Central memory CD4-positive, alpha-beta T cell (primary cell): Measurements from ENCODE around the gene PDILT.
"Not testable (repeated sequence)": the region's sequence is repeated elsewhere in the genome, so short reads cannot be mapped to it uniquely, and the experiment has no call there.

Experiments used
- DNase-seq: peaks from one replicate; pipeline ENCODE4 v3.0.0; 2022
- total RNA-seq, 3 experiments: gene quantifications; one replicate each; lab custom pipeline; 2026; lab: John Stamatoyannopoulos, UW

The PDILT gene
- total RNA-seq: 0 reads per million in 3 experiments

- DNase-seq: no peak
Observed at GRCh38 chr16:20404637-20405036, at the start of gene PDILT. TSS of gene PDILT (minus strand) at chr16:20404737. CDS start at chr16:20399300, 5,437 bp downstream.

GRCh38 chr16:20453633-20454032, 49.1 kb upstream of the PDILT start:
- not testable (repeated sequence) for DNase-seq

- DNase-seq: not testable (repeated sequence)
Observed at GRCh38 chr16:20451364-20451763, 46.8 kb upstream of the PDILT start, which contains the start of gene ACSM2A. TSS of gene ACSM2A (plus strand) at chr16:20451521. CDS start at chr16:20460115, 8,594 bp downstream.

GRCh38 chr16:20446652-20447393, 42.3 kb upstream of the PDILT start:
- not testable (repeated sequence) for DNase-seq

GRCh38 chr16:20441859-20442258, 37.3 kb upstream of the PDILT start:
- not testable (repeated sequence) for DNase-seq

- DNase-seq: no peak
Observed at GRCh38 chr16:20441191-20441590, 36.7 kb upstream of the PDILT start.

GRCh38 chr16:20440731-20441130, 36.2 kb upstream of the PDILT start:
- not testable (repeated sequence) for DNase-seq

GRCh38 chr16:20439820-20440231, 35.3 kb upstream of the PDILT start:
- not testable (repeated sequence) for DNase-seq

GRCh38 chr16:20438950-20439349, 34.4 kb upstream of the PDILT start:
- DNase-seq: not testable (repeated sequence)

GRCh38 chr16:20430948-20431347, 26.4 kb upstream of the PDILT start:
- DNase-seq: no peak

GRCh38 chr16:20430480-20430879, 25.9 kb upstream of the PDILT start:
- not testable (repeated sequence) for DNase-seq

- not testable (repeated sequence) for DNase-seq
Observed at GRCh38 chr16:20429499-20429898, 25.0 kb upstream of the PDILT start.

- DNase-seq: not testable (repeated sequence)
Observed at GRCh38 chr16:20427401-20427797, 22.9 kb upstream of the PDILT start.

GRCh38 chr16:20424129-20424866, 19.8 kb upstream of the PDILT start:
- DNase-seq: no peak

- not testable (repeated sequence) for DNase-seq
Observed at GRCh38 chr16:20423772-20424128, 19.2 kb upstream of the PDILT start.

GRCh38 chr16:20421748-20422147, 17.2 kb upstream of the PDILT start:
- not testable (repeated sequence) for DNase-seq

- DNase-seq: not testable (repeated sequence)
Observed at GRCh38 chr16:20419093-20419492, 14.6 kb upstream of the PDILT start.

- no peak for DNase-seq
Observed at GRCh38 chr16:20415541-20415940, 11.0 kb upstream of the PDILT start.

- no peak for DNase-seq
Observed at GRCh38 chr16:20411055-20411454, 6.5 kb upstream of the PDILT start.

- DNase-seq: no peak
Observed at GRCh38 chr16:20410121-20410723, 5.7 kb upstream of the PDILT start.

GRCh38 chr16:20409398-20410120, 5.0 kb upstream of the PDILT start, which contains the start of gene ACSM5:
TSS of gene ACSM5 (plus strand) at chr16:20409534. CDS start at chr16:20411485, 1,951 bp downstream.
- no peak for DNase-seq

GRCh38 chr16:20402651-20403050, 1.9 kb downstream of the PDILT start:
- no peak for DNase-seq
